PC-3 (cell line): ENCODE results near the gene ZNF792. TPM values are rescaled to one million over a fixed set of nuclear protein-coding genes. Genes with fewer than 3 reads are reported as not detected.

Source experiments
- ATAC-seq: fragments of 200-7000 bp; cut with Tn5 transposase; 2 replicates; pipeline ENCODE4 v1.9.1; 2020; ENCODE audit warnings: mild to moderate bottlenecking, moderate library complexity
- BruUV-seq: library from RNA; stranded (reverse); fragments of 400-500 nt; replicated peaks from 2 replicates; lab custom pipeline; 2021; lab: Mats Ljungman, UMichigan
- CTCF ChIA-PET: fragments of 300-600 bp; sonication (Branson Sonifier 250); formaldehyde crosslinking; loops from one replicate; lab custom pipeline; 2022; ENCODE audit warnings: antibody characterized with exemption; lab: Charles Lee
- POLR2A ChIA-PET: fragments of 300-600 bp; sonication (Branson Sonifier 250); formaldehyde crosslinking; loops from one replicate; lab custom pipeline; 2022; ENCODE audit warnings: antibody characterized with exemption; ENCODE audit not compliant: unreplicated experiment; lab: Charles Lee
- DNase-seq: peaks from one replicate; pipeline ENCODE4 v3.0.0-alpha.2; 2015
- H2AFZ ChIP-seq: fragments of 300-600 bp; sonication (generic); 2 replicates; pipeline ENCODE4 v1.6.0; 2016; ENCODE audit warnings: antibody characterized with exemption, low read length
- H3F3A ChIP-seq: fragments of 300-600 bp; sonication (generic); one replicate; pipeline ENCODE4 v1.6.0; 2017; ENCODE audit warnings: antibody characterized with exemption, low read length, control low read depth, mild to moderate bottlenecking; ENCODE audit not compliant: unreplicated experiment
- H3K27ac ChIP-seq: fragments of 300-600 bp; sonication (generic); 2 replicates; pipeline ENCODE4 v1.5.1; 2016; ENCODE audit warnings: mild to moderate bottlenecking, low read length
- H3K27me3 ChIP-seq: fragments of 300-600 bp; sonication (generic); 2 replicates; pipeline ENCODE4 v1.6.1; 2016; ENCODE audit warnings: low read length, mixed read lengths
- H3K36me3 ChIP-seq: fragments of 300-600 bp; sonication (generic); 2 replicates; pipeline ENCODE4 v1.6.1; 2016; ENCODE audit warnings: low read depth, mixed run types, low read length, mixed read lengths
- H3K4me1 ChIP-seq: fragments of 300-600 bp; sonication (generic); 2 replicates; pipeline ENCODE4 v1.5.1; 2016; ENCODE audit warnings: low read length; ENCODE audit not compliant: insufficient read depth
- H3K4me2 ChIP-seq: fragments of 300-600 bp; sonication (generic); 2 replicates; pipeline ENCODE4 v1.6.0; 2016; ENCODE audit warnings: low read length
- H3K4me3 ChIP-seq: fragments of 300-600 bp; sonication (generic); 2 replicates; pipeline ENCODE4 v1.5.1; 2016; ENCODE audit warnings: mild to moderate bottlenecking, low read length, mixed read lengths
- H3K79me2 ChIP-seq: fragments of 300-600 bp; sonication (generic); 2 replicates; pipeline ENCODE4 v1.6.1; 2017; ENCODE audit warnings: low read length, mixed read lengths
- H3K9ac ChIP-seq: fragments of 300-600 bp; sonication (generic); 2 replicates; pipeline ENCODE4 v1.6.0; 2016; ENCODE audit warnings: mild to moderate bottlenecking, low read length
- H3K9me2 ChIP-seq: fragments of 300-600 bp; sonication (generic); replicated peaks from 2 replicates; pipeline ENCODE4 v1.6.1; 2016; ENCODE audit warnings: mixed run types, low read length, mixed read lengths
- H3K9me3 ChIP-seq: fragments of 300-600 bp; sonication (generic); 2 replicates; pipeline ENCODE4 v1.6.1; 2016; ENCODE audit warnings: low read length, mixed read lengths
- H4K20me1 ChIP-seq: fragments of 300-600 bp; sonication (generic); 2 replicates; pipeline ENCODE4 v1.6.1; 2016; ENCODE audit warnings: low read length, mixed read lengths
- EZH2 ChIP-seq: fragments of 300-600 bp; sonication (generic); IDR thresholded peaks from one replicate; pipeline ENCODE4 v1.6.1; 2017; ENCODE audit warnings: antibody characterized with exemption, mild to moderate bottlenecking, low read length; ENCODE audit not compliant: unreplicated experiment
- EZH2phosphoT487 ChIP-seq: fragments of 300-600 bp; sonication (generic); IDR thresholded peaks from 2 replicates; pipeline ENCODE4 v1.6.1; 2018; ENCODE audit warnings: mild to moderate bottlenecking, antibody characterized with exemption, low read length, borderline replicate concordance
- intact Hi-C: fragments of 100-400 bp; cut with micrococcal nuclease; formaldehyde crosslinking; loops from 2 replicates; pipeline ENCODE4 v1.9.0; 2023
- total RNA-seq: library from RNA; depleted of rRNA; stranded (reverse); fragments of >200 nt; gene quantifications from 2 replicates; pipeline ENCODE4 v1.2.3, GENCODE V29; 2014
- TF ChIP-seq, protein P1 (sequence below): fragments of 300-600 bp; sonication (generic); conservative IDR thresholded peaks from 2 replicates; pipeline ENCODE4 v1.5.1; 2017; ENCODE audit warnings: antibody characterized with exemption, low read depth, mild to moderate bottlenecking, low read length

The ZNF792 gene
- total RNA-seq, 1 experiment from 2014 or later = 6.3 TPM

GRCh38 chr19:34976611-34977010 is 12.6 kb upstream of the ZNF792 start:
- Histone ChIP-seq H3K4me2 (no peak overlapping the region), H3K36me3 (no peaks in the 10 kb centered on the region), H3K27me3 (no peaks in the 10 kb centered on the region), H3K9me3 (no peaks in the 10 kb centered on the region), H3F3A (no peaks in the 10 kb centered on the region), H3K4me3 (no peak overlapping the region), H4K20me1 (no peaks in the 10 kb centered on the region), H3K9me2 (no peaks in the 10 kb centered on the region), H3K4me1 (no peaks in the 10 kb centered on the region), H3K79me2 (no peaks in the 10 kb centered on the region), H3K27ac (no peak overlapping the region), H3K9ac (no peak overlapping the region), H2AFZ (no peak overlapping the region)
- TF ChIP-seq EZH2 (no peak), EZH2phosphoT487 (no peak)
- TF ChIP-seq, protein P1, sequence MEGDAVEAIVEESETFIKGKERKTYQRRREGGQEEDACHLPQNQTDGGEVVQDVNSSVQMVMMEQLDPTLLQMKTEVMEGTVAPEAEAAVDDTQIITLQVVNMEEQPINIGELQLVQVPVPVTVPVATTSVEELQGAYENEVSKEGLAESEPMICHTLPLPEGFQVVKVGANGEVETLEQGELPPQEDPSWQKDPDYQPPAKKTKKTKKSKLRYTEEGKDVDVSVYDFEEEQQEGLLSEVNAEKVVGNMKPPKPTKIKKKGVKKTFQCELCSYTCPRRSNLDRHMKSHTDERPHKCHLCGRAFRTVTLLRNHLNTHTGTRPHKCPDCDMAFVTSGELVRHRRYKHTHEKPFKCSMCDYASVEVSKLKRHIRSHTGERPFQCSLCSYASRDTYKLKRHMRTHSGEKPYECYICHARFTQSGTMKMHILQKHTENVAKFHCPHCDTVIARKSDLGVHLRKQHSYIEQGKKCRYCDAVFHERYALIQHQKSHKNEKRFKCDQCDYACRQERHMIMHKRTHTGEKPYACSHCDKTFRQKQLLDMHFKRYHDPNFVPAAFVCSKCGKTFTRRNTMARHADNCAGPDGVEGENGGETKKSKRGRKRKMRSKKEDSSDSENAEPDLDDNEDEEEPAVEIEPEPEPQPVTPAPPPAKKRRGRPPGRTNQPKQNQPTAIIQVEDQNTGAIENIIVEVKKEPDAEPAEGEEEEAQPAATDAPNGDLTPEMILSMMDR = no peak
- intact Hi-C loops = no loop called here
- DNase-seq (no peak), ATAC-seq (no peak)
- CTCF ChIA-PET = no interaction called here
- no TSS peak for BruUV-seq
- POLR2A ChIA-PET = no interaction called here

- ATAC-seq (no peak), DNase-seq (no peak)
- H3K79me2 ChIP-seq = no peaks in the 10 kb centered on the region
- no peaks in the 10 kb centered on the region for H3K27me3 ChIP-seq
- H3K9me2 ChIP-seq = no peaks in the 10 kb centered on the region
- H3K9me3 ChIP-seq = no peaks in the 10 kb centered on the region
- no peaks in the 10 kb centered on the region for H3K4me1 ChIP-seq
- TF ChIP-seq, protein P1 = no peak
- TF ChIP-seq EZH2phosphoT487 = no peak
- no peak for TF ChIP-seq EZH2
- no TSS peak for BruUV-seq
- intact Hi-C loops = no loop called here
- H3F3A ChIP-seq = no peaks in the 10 kb centered on the region
- no peak overlapping the region for H2AFZ ChIP-seq
- CTCF ChIA-PET = no interaction called here
- no peaks in the 10 kb centered on the region for H4K20me1 ChIP-seq
- H3K4me2 ChIP-seq = no peak overlapping the region
- no peak overlapping the region for H3K4me3 ChIP-seq
- POLR2A ChIA-PET = no interaction called here
- no peak overlapping the region for H3K9ac ChIP-seq
- no peaks in the 10 kb centered on the region for H3K36me3 ChIP-seq
- no peak overlapping the region for H3K27ac ChIP-seq
Observed at GRCh38 chr19:34975056-34975455, 11.0 kb upstream of the ZNF792 start.

DNA sequence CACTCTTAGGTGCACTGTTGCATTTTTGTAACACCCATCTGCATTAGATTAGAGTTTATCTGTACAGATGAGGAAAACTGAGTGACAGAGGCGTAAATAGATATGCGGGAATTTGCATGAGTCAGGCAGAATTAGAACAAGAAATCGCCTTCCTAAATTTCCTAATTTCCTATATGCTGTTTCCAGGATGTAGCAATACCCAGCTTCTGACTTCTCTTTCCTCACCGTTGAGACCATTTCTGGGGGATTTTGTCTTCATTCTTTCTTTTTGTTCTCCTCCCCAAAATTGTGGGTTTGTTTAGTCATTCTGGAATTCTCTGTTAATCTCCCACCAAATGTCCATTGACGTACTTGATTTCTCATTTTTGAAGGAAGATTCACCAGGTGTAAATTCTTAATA is 10.6 kb upstream of the ZNF792 start:
- Histone ChIP-seq H3K27ac (no peak overlapping the region), H3K9me3 (no peaks in the 10 kb centered on the region), H3K36me3 (no peaks in the 10 kb centered on the region), H3K4me2 (no peak overlapping the region), H3F3A (no peaks in the 10 kb centered on the region), H3K79me2 (no peaks in the 10 kb centered on the region), H3K27me3 (no peaks in the 10 kb centered on the region), H3K9me2 (no peaks in the 10 kb centered on the region), H2AFZ (no peak overlapping the region), H3K4me1 (no peaks in the 10 kb centered on the region), H4K20me1 (no peaks in the 10 kb centered on the region), H3K9ac (no peak overlapping the region), H3K4me3 (no peak overlapping the region)
- CTCF ChIA-PET = no interaction called here
- ATAC-seq (no peak), DNase-seq (no peak)
- intact Hi-C loops = no loop called here
- POLR2A ChIA-PET = no interaction called here
- no TSS peak for BruUV-seq
- TF ChIP-seq EZH2phosphoT487 (no peak), EZH2 (no peak)
- TF ChIP-seq, protein P1 = no peak
